HepG2 (cell line): Measurements from ENCODE around the gene STK32B.

Experiments
- AKAP8 ChIP-seq: sonication (generic); formaldehyde crosslinking; IDR thresholded peaks from 2 replicates; pipeline ENCODE4 v1.5.1; 2020; ENCODE audit warnings: mild to moderate bottlenecking, missing genetic modification reagents
- IRX3 ChIP-seq: sonication (generic); formaldehyde crosslinking; IDR thresholded peaks from 2 replicates; pipeline ENCODE4 v1.8.1; 2023; ENCODE audit warnings: mild to moderate bottlenecking, low read depth, missing genetic modification reagents, borderline replicate concordance
- MXI1 ChIP-seq: IDR thresholded peaks from 3 replicates; pipeline ENCODE4 v1.6.1; 2012; ENCODE audit warnings: low read depth, low read length, inconsistent platforms, borderline replicate concordance
- POLR2A ChIP-seq, 2 experiments: IDR thresholded peaks; 2 replicates each; pipeline ENCODE4 v1.6.1; 2011; ENCODE audit warnings: low read depth in 2 of 2, low read length in 2 of 2, mild to moderate bottlenecking in 1 of 2, moderate library complexity in 1 of 2; ENCODE audit not compliant: insufficient read depth in 1 of 2
- POLR2AphosphoS2 ChIP-seq: IDR thresholded peaks from 2 replicates; pipeline ENCODE4 v1.6.1; 2011; ENCODE audit warnings: low read depth, low read length, improper control_type of control experiment
- SP1 ChIP-seq, 2 experiments: fragments of 450-650 bp in 1 of 2; sonication (generic) in 1 of 2; formaldehyde crosslinking in 1 of 2; IDR thresholded peaks; 2 replicates each; pipeline versions ENCODE4 v1.4.0 to v1.6.1; 2016 to 2020; ENCODE audit warnings: missing genetic modification reagents in 1 of 2
- TCF12 ChIP-seq, 2 experiments: fragments of 450-650 bp in 1 of 2; sonication (generic) in 1 of 2; formaldehyde crosslinking in 1 of 2; IDR thresholded peaks; 2 replicates each; pipeline versions ENCODE4 v1.6.1 to v1.8.0; 2017 to 2022; ENCODE audit warnings: antibody characterized with exemption in 1 of 2, mild to moderate bottlenecking in 1 of 2, missing genetic modification reagents in 1 of 2, moderate library complexity in 1 of 2
- TCF7 ChIP-seq: sonication (generic); IDR thresholded peaks from 2 replicates; pipeline ENCODE4 v1.6.1; 2016; ENCODE audit warnings: antibody characterized with exemption, low read depth
- ZNF766 ChIP-seq: sonication (generic); formaldehyde crosslinking; IDR thresholded peaks from 2 replicates; pipeline ENCODE4 v1.5.0; 2020; ENCODE audit warnings: missing genetic modification reagents, borderline replicate concordance
- TF ChIP-seq, protein P1 (sequence below): sonication (generic); formaldehyde crosslinking; IDR thresholded peaks from 2 replicates; pipeline ENCODE4 v1.5.0; 2020; ENCODE audit warnings: mild to moderate bottlenecking, missing genetic modification reagents, moderate library complexity
- TF ChIP-seq, protein P2 (sequence below): sonication (generic); formaldehyde crosslinking; IDR thresholded peaks from 2 replicates; pipeline ENCODE4 v1.4.0; 2020; ENCODE audit warnings: missing genetic modification reagents

DNA sequence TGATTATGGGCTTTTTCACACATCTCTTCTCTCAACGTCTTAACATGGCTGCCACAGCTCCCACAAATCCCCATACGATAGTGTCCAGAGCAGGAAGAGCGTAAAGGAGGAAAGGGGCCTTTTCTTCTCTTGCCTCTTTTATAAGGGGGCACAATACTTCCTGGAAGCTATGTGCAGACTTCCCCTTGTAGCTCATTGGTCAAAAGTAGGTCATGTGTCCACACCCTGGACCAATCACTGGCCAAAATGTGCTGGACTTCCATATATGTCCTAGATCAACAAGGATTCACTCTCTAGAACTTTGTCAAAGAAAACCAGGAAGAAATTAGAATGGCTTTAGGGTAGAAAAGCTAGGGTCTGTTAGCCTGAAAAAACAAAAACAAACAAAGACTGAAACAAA, 26.7 kb downstream of the STK32B start:
- TF ChIP-seq AKAP8 (CRISPR knock-in tag): no peak
- TF ChIP-seq TCF7: no peak
- TF ChIP-seq SP1 (IDR thresholded peaks at IDR 0.05): no peak
- TF ChIP-seq SP1 (CRISPR knock-in tag; IDR thresholded peaks at IDR 0.05): no peak
- TF ChIP-seq IRX3 (CRISPR knock-in tag): no peak
- TF ChIP-seq, protein P1, sequence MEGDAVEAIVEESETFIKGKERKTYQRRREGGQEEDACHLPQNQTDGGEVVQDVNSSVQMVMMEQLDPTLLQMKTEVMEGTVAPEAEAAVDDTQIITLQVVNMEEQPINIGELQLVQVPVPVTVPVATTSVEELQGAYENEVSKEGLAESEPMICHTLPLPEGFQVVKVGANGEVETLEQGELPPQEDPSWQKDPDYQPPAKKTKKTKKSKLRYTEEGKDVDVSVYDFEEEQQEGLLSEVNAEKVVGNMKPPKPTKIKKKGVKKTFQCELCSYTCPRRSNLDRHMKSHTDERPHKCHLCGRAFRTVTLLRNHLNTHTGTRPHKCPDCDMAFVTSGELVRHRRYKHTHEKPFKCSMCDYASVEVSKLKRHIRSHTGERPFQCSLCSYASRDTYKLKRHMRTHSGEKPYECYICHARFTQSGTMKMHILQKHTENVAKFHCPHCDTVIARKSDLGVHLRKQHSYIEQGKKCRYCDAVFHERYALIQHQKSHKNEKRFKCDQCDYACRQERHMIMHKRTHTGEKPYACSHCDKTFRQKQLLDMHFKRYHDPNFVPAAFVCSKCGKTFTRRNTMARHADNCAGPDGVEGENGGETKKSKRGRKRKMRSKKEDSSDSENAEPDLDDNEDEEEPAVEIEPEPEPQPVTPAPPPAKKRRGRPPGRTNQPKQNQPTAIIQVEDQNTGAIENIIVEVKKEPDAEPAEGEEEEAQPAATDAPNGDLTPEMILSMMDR: no peak
- no peak for TF ChIP-seq ZNF766
- TF ChIP-seq, protein P2, sequence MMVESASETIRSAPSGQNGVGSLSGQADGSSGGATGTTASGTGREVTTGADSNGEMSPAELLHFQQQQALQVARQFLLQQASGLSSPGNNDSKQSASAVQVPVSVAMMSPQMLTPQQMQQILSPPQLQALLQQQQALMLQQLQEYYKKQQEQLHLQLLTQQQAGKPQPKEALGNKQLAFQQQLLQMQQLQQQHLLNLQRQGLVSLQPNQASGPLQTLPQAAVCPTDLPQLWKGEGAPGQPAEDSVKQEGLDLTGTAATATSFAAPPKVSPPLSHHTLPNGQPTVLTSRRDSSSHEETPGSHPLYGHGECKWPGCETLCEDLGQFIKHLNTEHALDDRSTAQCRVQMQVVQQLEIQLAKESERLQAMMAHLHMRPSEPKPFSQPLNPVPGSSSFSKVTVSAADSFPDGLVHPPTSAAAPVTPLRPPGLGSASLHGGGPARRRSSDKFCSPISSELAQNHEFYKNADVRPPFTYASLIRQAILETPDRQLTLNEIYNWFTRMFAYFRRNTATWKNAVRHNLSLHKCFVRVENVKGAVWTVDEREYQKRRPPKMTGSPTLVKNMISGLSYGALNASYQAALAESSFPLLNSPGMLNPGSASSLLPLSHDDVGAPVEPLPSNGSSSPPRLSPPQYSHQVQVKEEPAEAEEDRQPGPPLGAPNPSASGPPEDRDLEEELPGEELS (CRISPR knock-in tag): no peak
- no peak for TF ChIP-seq MXI1
- no peak for TF ChIP-seq POLR2A (IDR thresholded peaks at IDR 0.05; ENCODE audit: insufficient read depth in 1 of 2, low read depth in 2 of 2, low read length in 2 of 2)
- no peak for TF ChIP-seq POLR2AphosphoS2
- TF ChIP-seq TCF12 (IDR thresholded peaks at IDR 0.05): no peak
- no peak for TF ChIP-seq TCF12 (CRISPR knock-in tag; IDR thresholded peaks at IDR 0.05)
